SK-N-SH (cell line): ENCODE measurements around the gene SMAD3. TPM values are rescaled to one million over a fixed set of nuclear protein-coding genes. Genes with fewer than 3 reads are reported as not detected.

Source experiments
- CTCF ChIA-PET: fragments of 300-600, 350-600 bp; formaldehyde crosslinking; extraction: SDS; loops from one replicate; lab custom pipeline; 2021; lab: Yijun Ruan, JAX
- POLR2A ChIA-PET: fragments of 350-600 bp; sonication (Branson Sonifier 250); formaldehyde crosslinking; extraction: SDS; loops from one replicate; lab custom pipeline; 2020; ENCODE audit warnings: antibody characterized with exemption, inconsistent platforms; lab: Yijun Ruan, JAX
- DNase-seq: peaks from one replicate; pipeline ENCODE4 v3.0.0; 2012
- H2AFZ ChIP-seq: fragments of 200-600 bp; sonication (generic); 2 replicates; pipeline ENCODE4 v1.8.1; 2016; ENCODE audit warnings: antibody characterized with exemption, mild to moderate bottlenecking, low read depth
- H3F3A ChIP-seq: fragments of 200-600 bp; sonication (generic); replicated peaks from 2 replicates; pipeline ENCODE3; 2016; ENCODE audit warnings: antibody characterized with exemption, mild to moderate bottlenecking; ENCODE audit not compliant: insufficient read depth
- H3K27ac ChIP-seq, 2 experiments: fragments of 200-500 bp in 1 of 2; fragments of 200-600 bp in 1 of 2; sonication (Bioruptor generic) in 1 of 2; sonication (generic), shearing (Covaris generic) in 1 of 2; 2 replicates each; pipeline versions ENCODE4 v1.5.1 to v1.6.1; 2014 to 2016; ENCODE audit warnings: low read depth in 2 of 2, inconsistent platforms in 1 of 2, low read length in 1 of 2, mild to moderate bottlenecking in 1 of 2, mixed read lengths in 1 of 2
- H3K27me3 ChIP-seq: fragments of 200-600 bp; sonication (generic), shearing (Covaris generic); 2 replicates; pipeline ENCODE4 v1.6.1; 2016; ENCODE audit warnings: mixed run types; ENCODE audit not compliant: insufficient read depth
- H3K36me3 ChIP-seq, 2 experiments: fragments of 200-500 bp in 1 of 2; fragments of 200-600 bp in 1 of 2; sonication (Bioruptor generic) in 1 of 2; sonication (generic) in 1 of 2; replicated peaks in 1 of 2; 2 replicates each; pipeline versions ENCODE3 to v1.5.1; 2014 to 2016; ENCODE audit warnings: low read length in 1 of 2, mild to moderate bottlenecking in 1 of 2; ENCODE audit not compliant: insufficient read depth in 2 of 2, control insufficient read depth in 1 of 2
- H3K4me1 ChIP-seq, 2 experiments: fragments of 200-500 bp in 1 of 2; fragments of 200-600 bp in 1 of 2; sonication (Bioruptor generic) in 1 of 2; sonication (generic), shearing (Covaris generic) in 1 of 2; 2 replicates each; pipeline versions ENCODE4 v1.5.1 to v1.6.1; 2014 to 2016; ENCODE audit warnings: low read depth in 1 of 2, low read length in 1 of 2, mixed run types in 1 of 2; ENCODE audit not compliant: insufficient read depth in 2 of 2, control insufficient read depth in 1 of 2
- H3K4me2 ChIP-seq: fragments of 200-600 bp; sonication (generic), shearing (Covaris generic); 2 replicates; pipeline ENCODE4 v1.6.1; 2017; ENCODE audit warnings: mixed run types
- H3K4me3 ChIP-seq, 2 experiments: fragments of 200-500 bp in 1 of 2; fragments of 200-600 bp in 1 of 2; sonication (Bioruptor generic) in 1 of 2; sonication (generic), shearing (Covaris generic) in 1 of 2; 2 replicates each; pipeline versions ENCODE4 v1.5.1 to v1.8.1; 2014 to 2016; ENCODE audit warnings: low read depth in 2 of 2, inconsistent platforms in 1 of 2, low read length in 1 of 2, mild to moderate bottlenecking in 1 of 2, mixed read lengths in 1 of 2, moderate library complexity in 1 of 2
- H3K79me2 ChIP-seq: fragments of 200-600 bp; sonication (generic); 2 replicates; pipeline ENCODE4 v1.8.1; 2017; ENCODE audit warnings: mild to moderate bottlenecking; ENCODE audit not compliant: insufficient read depth
- H3K9ac ChIP-seq: fragments of 200-600 bp; sonication (generic); 2 replicates; pipeline ENCODE4 v1.6.1; 2017; ENCODE audit warnings: mixed run types
- H3K9me2 ChIP-seq: fragments of 200-600 bp; sonication (generic); 2 replicates; pipeline ENCODE4 v1.6.1; 2017; ENCODE audit warnings: mixed run types
- H3K9me3 ChIP-seq: fragments of 200-600 bp; sonication (generic); 2 replicates; pipeline ENCODE4 v1.6.1; 2017; ENCODE audit warnings: mixed run types, mild to moderate bottlenecking, moderate library complexity
- H4K20me1 ChIP-seq: fragments of 200-600 bp; sonication (generic); 2 replicates; pipeline ENCODE4 v1.6.1; 2017; ENCODE audit warnings: mild to moderate bottlenecking, mixed run types; ENCODE audit not compliant: insufficient read depth
- CHD2 ChIP-seq: fragments of 150-350 bp; IDR thresholded peaks from 2 replicates; pipeline ENCODE4 v1.6.1; 2018; ENCODE audit warnings: low read length; ENCODE audit not compliant: partially characterized antibody
- EP300 ChIP-seq, 2 experiments: IDR thresholded peaks; 2 replicates each; pipeline versions ENCODE4 v1.4.0 to v1.6.1; 2012; ENCODE audit warnings: borderline replicate concordance in 1 of 2, low read depth in 1 of 2, low read length in 1 of 2
- EZH2phosphoT487 ChIP-seq: fragments of 200-600 bp; sonication (generic); IDR thresholded peaks from 2 replicates; pipeline ENCODE4 v1.6.1; 2017; ENCODE audit warnings: low read depth, mixed run types, mild to moderate bottlenecking, antibody characterized with exemption, moderate library complexity, borderline replicate concordance
- FOSL2 ChIP-seq: IDR thresholded peaks from 2 replicates; pipeline ENCODE4 v1.4.0; 2012; ENCODE audit warnings: low read depth, mild to moderate bottlenecking, moderate library complexity, borderline replicate concordance
- GATA2 ChIP-seq: sonication (generic); formaldehyde crosslinking; IDR thresholded peaks from 2 replicates; pipeline ENCODE4 v1.5.0; 2020; ENCODE audit warnings: mild to moderate bottlenecking, missing genetic modification reagents
- IRF3 ChIP-seq: fragments of 150-350 bp; IDR thresholded peaks from 2 replicates; pipeline ENCODE4 v1.6.1; 2016; ENCODE audit warnings: mild to moderate bottlenecking, low read depth, low read length
- JUND ChIP-seq: IDR thresholded peaks from 2 replicates; pipeline ENCODE4 v1.4.0; 2012
- MAX ChIP-seq: IDR thresholded peaks from 2 replicates; pipeline ENCODE4 v1.4.0; 2012; ENCODE audit warnings: low read depth
- MXI1 ChIP-seq: IDR thresholded peaks from 2 replicates; pipeline ENCODE4 v1.6.1; 2012; ENCODE audit warnings: mild to moderate bottlenecking, low read depth, low read length, improper control_type of control experiment
- NFIC ChIP-seq: IDR thresholded peaks from 2 replicates; pipeline ENCODE4 v1.4.0; 2012; ENCODE audit warnings: borderline replicate concordance
- RAD21 ChIP-seq: IDR thresholded peaks from 2 replicates; pipeline ENCODE4 v1.6.1; 2012; ENCODE audit warnings: mild to moderate bottlenecking, low read length
- RFX5 ChIP-seq: IDR thresholded peaks from 2 replicates; pipeline ENCODE4 v1.6.1; 2012; ENCODE audit warnings: mild to moderate bottlenecking, improper control_type of control experiment, low read length
- TCF12 ChIP-seq: IDR thresholded peaks from 2 replicates; pipeline ENCODE4 v1.4.0; 2012
- TEAD4 ChIP-seq: IDR thresholded peaks from 2 replicates; pipeline ENCODE4 v1.4.0; 2012; ENCODE audit warnings: mild to moderate bottlenecking, borderline replicate concordance; ENCODE audit not compliant: insufficient read depth
- WGBS: methylation state at CpG from one replicate; pipeline ENCODE4 v1.1.6; 2017; ENCODE audit warnings: low lambda C conversion rate; 5-methylcytosine and 5-hydroxymethylcytosine counted together
- polyA plus RNA-seq, 3 experiments: library from polyadenylated mRNA; depleted of rRNA; stranded (reverse); fragments of >200 nt; gene quantifications; 2 replicates each; pipeline ENCODE4 v1.2.3, GENCODE V29; 2012
- TF ChIP-seq, protein P1 (sequence below): IDR thresholded peaks from 2 replicates; pipeline ENCODE4 v1.4.0; 2012; ENCODE audit warnings: low read depth, borderline replicate concordance
- TF ChIP-seq, protein P2 (sequence below): fragments of 200-600 bp; sonication (generic); IDR thresholded peaks from 2 replicates; pipeline ENCODE4 v1.6.1; 2017; ENCODE audit warnings: antibody characterized with exemption, mild to moderate bottlenecking, moderate library complexity

The SMAD3 gene
- polyA plus RNA-seq, 1 of the 3 experiments (the other 2 are of a cell fraction): 19.5 TPM

DNA sequence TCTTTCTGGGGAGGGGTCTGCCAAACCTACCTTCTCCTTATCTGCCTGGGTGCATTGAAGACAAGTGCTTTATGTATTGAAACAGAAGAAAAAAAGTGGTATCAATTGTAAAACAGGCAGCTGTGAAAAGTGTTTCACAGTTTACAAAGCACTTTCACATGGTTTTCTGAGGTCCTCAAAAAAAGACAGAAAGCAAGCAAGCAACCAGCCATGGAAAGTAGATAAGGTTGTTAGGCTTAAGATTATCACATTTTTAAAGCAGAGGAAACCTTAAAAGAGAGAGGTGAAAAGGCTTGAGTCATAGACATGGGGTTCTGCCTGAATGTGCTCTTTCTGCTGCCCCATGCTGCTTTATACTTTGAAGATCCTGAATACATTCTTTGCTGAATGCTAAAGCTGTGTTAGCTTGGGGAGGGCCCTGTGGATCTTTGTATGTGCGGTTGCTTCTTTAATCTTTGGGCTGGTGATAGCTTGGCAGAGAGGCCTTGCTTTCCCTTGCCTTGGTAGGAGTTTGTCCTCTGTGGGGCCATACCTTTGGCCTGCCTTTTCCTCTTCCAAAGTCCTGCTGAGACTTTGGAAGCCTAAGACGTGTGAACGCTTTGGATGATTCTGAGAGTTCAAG lies 2.6 kb downstream of the SMAD3 start:
- no peaks in the 10 kb centered on the region for H3K27me3 ChIP-seq
- no peak overlapping the region for H2AFZ ChIP-seq
- no peak for DNase-seq
- CTCF ChIA-PET: interaction anchor here (0.9 kb wide), 1 partner anchor 121 kb away, joined by 3 read pairs; no protein-coding TSS in a partner anchor
- H4K20me1 ChIP-seq: peaks cover 60% of the 10 kb centered on the region
- H3K4me2 ChIP-seq: peak overlapping the region; percentile 99
- peaks cover 72% of the 10 kb centered on the region for H3K79me2 ChIP-seq
- H3K9ac ChIP-seq: peak overlapping the region; percentile 99
- TF ChIP-seq RFX5 (no peak), NFIC (no peak), MAX (0 out of 2 replicates have a peak, but pooled peaks have one; percentile 16), CHD2 (no peak)
- TF ChIP-seq, all 33 proteins: peak for 1
- Histone ChIP-seq H3K27ac (peak overlapping the region in 1 of 2 experiments; percentile 85; a peak in 2 of 4 replicates), H3K36me3 (peaks cover 0 to 18% of the 10 kb centered on the region in 2 experiments), H3K4me1 (peaks cover 11 to 18% of the 10 kb centered on the region in 2 experiments; a peak in 2 of 4 replicates), H3F3A (peaks cover 10% of the 10 kb centered on the region), H3K4me3 (peak overlapping the region; percentile 92 to 94; a peak in 3 of 4 replicates), H3K9me3 (no peaks in the 10 kb centered on the region), H3K9me2 (no peaks in the 10 kb centered on the region)
- POLR2A ChIA-PET: no interaction called here
- WGBS: 78% methylated on average over 3 of the region's 3 CpGs

GRCh38 chr15:67068710-67069400 lies 3.5 kb downstream of the SMAD3 start:
- POLR2A ChIA-PET: no interaction called here
- H3K9me3 ChIP-seq: no peaks in the 10 kb centered on the region
- no peaks in the 10 kb centered on the region for H3K27me3 ChIP-seq
- H3K9ac ChIP-seq: peak overlapping the region; percentile 99
- CTCF ChIA-PET: interaction anchor here (0.9 to 2.1 kb wide), 4 partner anchors 10 to 122 kb away, joined by 3 to 8 read pairs (median 4); no protein-coding TSS in a partner anchor
- H3K4me2 ChIP-seq: peak overlapping the region; percentile 99
- H2AFZ ChIP-seq: no peak overlapping the region
- H3K27ac ChIP-seq: 0 out of 4 replicates have a peak overlapping the region, but pooled peaks of 1 of the 2 experiments have one; percentile 1
- peaks cover 64% of the 10 kb centered on the region for H4K20me1 ChIP-seq
- peaks cover 7% of the 10 kb centered on the region for H3F3A ChIP-seq
- 76% methylated on average over 6 of the region's 6 CpGs for WGBS
- H3K4me3 ChIP-seq: peak overlapping the region in 1 of 2 experiments; percentile 94; a peak in 3 of 4 replicates
- no peak for TF ChIP-seq JUND
- TF ChIP-seq, protein P1, sequence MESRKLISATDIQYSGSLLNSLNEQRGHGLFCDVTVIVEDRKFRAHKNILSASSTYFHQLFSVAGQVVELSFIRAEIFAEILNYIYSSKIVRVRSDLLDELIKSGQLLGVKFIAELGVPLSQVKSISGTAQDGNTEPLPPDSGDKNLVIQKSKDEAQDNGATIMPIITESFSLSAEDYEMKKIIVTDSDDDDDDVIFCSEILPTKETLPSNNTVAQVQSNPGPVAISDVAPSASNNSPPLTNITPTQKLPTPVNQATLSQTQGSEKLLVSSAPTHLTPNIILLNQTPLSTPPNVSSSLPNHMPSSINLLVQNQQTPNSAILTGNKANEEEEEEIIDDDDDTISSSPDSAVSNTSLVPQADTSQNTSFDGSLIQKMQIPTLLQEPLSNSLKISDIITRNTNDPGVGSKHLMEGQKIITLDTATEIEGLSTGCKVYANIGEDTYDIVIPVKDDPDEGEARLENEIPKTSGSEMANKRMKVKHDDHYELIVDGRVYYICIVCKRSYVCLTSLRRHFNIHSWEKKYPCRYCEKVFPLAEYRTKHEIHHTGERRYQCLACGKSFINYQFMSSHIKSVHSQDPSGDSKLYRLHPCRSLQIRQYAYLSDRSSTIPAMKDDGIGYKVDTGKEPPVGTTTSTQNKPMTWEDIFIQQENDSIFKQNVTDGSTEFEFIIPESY: no peak
- no peak for TF ChIP-seq MAX
- TF ChIP-seq TEAD4: no peak
- TF ChIP-seq RFX5: no peak
- TF ChIP-seq TCF12: no peak
- no peak for TF ChIP-seq IRF3
- TF ChIP-seq, protein P2, sequence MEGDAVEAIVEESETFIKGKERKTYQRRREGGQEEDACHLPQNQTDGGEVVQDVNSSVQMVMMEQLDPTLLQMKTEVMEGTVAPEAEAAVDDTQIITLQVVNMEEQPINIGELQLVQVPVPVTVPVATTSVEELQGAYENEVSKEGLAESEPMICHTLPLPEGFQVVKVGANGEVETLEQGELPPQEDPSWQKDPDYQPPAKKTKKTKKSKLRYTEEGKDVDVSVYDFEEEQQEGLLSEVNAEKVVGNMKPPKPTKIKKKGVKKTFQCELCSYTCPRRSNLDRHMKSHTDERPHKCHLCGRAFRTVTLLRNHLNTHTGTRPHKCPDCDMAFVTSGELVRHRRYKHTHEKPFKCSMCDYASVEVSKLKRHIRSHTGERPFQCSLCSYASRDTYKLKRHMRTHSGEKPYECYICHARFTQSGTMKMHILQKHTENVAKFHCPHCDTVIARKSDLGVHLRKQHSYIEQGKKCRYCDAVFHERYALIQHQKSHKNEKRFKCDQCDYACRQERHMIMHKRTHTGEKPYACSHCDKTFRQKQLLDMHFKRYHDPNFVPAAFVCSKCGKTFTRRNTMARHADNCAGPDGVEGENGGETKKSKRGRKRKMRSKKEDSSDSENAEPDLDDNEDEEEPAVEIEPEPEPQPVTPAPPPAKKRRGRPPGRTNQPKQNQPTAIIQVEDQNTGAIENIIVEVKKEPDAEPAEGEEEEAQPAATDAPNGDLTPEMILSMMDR: no peak
- no peak for TF ChIP-seq EP300 (IDR thresholded peaks at IDR 0.05; ENCODE audit: borderline replicate concordance in 1 of 2, low read depth in 1 of 2, low read length in 1 of 2)
- TF ChIP-seq FOSL2: no peak
- TF ChIP-seq MXI1: no peak
- no peak for TF ChIP-seq EZH2phosphoT487
- TF ChIP-seq GATA2 (CRISPR knock-in tag): no peak
- TF ChIP-seq RAD21: no peak
- H3K36me3 ChIP-seq: peaks cover 0 to 18% of the 10 kb centered on the region in 2 experiments
- no peak for DNase-seq
- no peaks in the 10 kb centered on the region for H3K9me2 ChIP-seq
- peaks cover 13 to 18% of the 10 kb centered on the region in 2 experiments; a peak in 2 of 4 replicates for H3K4me1 ChIP-seq
- peaks cover 80% of the 10 kb centered on the region for H3K79me2 ChIP-seq
